VCaP (cell line): ENCODE measurements around the gene FAM237A.

Experiments
- H3K27ac ChIP-seq: fragments of 450-650 bp; 2 replicates; pipeline ENCODE4 v1.5.1; 2017
- TF ChIP-seq, protein P1 (sequence below): fragments of 450-650 bp; conservative IDR thresholded peaks from 2 replicates; pipeline ENCODE4 v1.5.1; 2017; ENCODE audit warnings: mild to moderate bottlenecking, moderate library complexity

The FAM237A gene

DNA sequence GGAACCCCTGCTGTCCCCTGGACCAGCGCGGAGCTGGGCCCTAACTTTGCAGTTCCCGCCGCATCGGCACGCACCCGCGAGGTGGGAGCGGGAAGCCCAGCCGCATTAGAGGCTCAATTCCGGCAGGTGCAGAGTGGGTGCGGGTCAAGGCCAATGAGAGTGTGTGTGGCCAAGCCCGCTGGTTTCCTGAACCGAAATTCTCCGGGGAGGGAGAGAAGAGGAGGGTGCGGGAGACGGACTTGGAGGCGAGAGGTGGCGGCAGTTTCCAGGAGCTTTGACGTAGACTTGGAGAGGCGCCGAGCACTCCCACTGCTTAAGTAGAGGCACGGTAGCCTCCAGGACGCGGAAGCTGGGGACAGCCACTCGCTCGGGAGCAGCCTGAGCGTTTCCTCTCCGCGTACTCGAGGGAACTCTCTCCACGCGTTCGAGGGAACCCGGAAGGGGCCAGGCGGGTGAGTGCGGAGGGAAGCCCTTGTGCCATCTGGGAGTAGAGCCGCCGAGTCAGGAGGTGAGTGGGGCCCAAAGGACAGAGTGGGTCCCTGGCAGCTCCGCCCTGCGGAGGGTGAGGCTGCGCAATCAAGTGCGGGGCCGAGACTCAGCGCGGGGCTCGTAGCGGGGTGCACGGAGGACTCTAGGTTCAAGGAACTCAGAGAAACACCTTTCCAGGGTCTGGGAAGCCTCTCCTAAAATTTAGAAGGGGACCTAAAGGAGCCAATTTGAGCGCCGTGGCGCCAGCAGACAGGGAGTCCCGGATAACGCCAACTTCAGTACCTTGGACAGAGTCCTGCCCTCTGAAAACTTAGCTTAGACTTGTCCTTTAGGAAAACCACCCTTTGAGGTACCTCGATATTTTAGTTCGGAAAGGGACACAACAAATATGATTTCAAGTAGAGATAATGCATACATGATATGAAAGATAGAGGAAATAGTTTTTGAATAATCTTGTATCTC lies at the start of gene FAM237A:
FAM237A (plus strand) TSS at position 413 of the 951 bp plus-strand sequence. CDS start 1,750 bp downstream, outside the sequence.
- TF ChIP-seq, protein P1, sequence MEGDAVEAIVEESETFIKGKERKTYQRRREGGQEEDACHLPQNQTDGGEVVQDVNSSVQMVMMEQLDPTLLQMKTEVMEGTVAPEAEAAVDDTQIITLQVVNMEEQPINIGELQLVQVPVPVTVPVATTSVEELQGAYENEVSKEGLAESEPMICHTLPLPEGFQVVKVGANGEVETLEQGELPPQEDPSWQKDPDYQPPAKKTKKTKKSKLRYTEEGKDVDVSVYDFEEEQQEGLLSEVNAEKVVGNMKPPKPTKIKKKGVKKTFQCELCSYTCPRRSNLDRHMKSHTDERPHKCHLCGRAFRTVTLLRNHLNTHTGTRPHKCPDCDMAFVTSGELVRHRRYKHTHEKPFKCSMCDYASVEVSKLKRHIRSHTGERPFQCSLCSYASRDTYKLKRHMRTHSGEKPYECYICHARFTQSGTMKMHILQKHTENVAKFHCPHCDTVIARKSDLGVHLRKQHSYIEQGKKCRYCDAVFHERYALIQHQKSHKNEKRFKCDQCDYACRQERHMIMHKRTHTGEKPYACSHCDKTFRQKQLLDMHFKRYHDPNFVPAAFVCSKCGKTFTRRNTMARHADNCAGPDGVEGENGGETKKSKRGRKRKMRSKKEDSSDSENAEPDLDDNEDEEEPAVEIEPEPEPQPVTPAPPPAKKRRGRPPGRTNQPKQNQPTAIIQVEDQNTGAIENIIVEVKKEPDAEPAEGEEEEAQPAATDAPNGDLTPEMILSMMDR, result no peak
- no peak within 1 kb of the TSS for H3K27ac ChIP-seq

DNA sequence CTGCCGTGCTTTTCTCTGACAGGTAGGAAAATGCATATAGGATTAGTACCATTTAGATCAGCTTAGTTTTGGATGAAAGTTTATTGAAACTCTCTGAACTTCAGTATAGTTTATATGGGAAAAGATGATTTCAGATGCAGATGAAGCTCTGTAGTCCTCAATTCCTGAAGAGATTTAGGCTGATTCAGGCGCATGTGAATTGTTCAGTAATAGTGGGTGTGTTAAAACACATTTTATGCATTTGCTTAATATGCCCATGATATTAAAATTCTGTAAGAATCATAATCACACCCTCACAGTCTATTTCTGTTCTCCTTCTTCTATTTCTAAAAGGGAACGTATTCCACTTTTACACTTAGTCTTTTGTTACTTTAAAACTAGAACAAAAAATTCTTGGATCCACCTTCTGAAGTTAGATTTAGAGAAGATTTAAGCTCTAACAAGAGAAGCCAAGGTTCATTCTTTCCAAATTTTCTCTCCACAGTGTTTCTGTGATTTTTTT lies 44.5 kb upstream of the FAM237A start:
- no peak overlapping the region for H3K27ac ChIP-seq
- TF ChIP-seq, protein P1, result no peak

DNA sequence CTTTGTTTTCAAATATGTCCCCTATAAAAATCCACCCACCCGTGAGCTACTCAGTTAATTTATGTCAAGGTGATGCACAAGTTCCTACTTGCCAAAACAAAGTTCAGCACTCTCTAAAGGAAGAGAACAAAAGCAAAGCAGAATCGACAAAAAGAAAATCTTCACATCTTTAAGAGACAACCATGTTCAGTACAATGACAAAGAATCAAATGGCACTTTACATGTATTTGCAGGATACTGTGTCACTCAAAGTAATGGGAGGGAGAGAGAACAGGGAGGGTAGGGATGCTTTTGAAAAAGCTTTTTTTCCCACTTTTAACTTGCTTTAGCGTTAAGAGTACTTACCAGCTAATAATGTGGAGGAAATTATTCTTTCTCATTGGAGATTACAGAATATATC lies 39.0 kb upstream of the FAM237A start:
- no peak overlapping the region for H3K27ac ChIP-seq
- TF ChIP-seq, protein P1, result no peak

DNA sequence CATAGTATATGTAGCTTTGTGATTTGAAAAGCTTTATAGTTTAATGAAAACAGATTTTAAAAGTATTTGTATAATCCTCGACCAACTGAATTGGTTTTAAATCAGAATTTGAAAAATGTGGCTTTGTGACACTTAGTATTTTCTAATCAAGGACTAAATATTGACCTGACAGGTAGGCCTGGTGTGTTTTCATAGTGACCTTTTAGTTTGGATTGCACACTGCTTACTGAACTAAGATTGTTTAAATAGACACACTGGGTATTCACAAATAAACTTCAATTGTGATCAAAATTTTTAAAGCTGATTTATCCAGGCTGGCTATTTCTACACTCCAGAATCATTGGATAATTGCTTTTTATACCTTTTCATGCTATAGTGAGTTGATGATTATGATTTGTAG lies 31.8 kb upstream of the FAM237A start:
- H3K27ac ChIP-seq, result no peak overlapping the region
- TF ChIP-seq, protein P1, result no peak

DNA sequence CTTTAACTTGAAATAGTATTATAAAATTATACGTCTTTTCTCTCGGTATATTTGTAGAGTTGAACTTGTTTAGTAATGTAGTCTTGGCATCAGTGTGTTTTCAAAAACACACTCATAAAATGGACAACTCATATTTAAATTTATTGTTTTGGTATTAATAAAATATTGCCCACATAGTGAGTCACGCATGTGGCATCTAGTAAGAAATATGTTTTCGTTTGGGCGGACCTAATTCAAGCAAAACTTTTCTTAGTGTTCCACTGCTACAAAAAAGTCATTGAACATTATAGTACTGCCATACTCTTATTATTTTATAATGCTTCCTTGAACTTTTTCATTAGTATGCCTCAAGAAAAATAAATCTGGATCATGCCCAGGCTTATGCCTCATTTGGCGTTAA lies 31.1 kb upstream of the FAM237A start:
- TF ChIP-seq, protein P1, result no peak
- H3K27ac ChIP-seq, result no peak overlapping the region

DNA sequence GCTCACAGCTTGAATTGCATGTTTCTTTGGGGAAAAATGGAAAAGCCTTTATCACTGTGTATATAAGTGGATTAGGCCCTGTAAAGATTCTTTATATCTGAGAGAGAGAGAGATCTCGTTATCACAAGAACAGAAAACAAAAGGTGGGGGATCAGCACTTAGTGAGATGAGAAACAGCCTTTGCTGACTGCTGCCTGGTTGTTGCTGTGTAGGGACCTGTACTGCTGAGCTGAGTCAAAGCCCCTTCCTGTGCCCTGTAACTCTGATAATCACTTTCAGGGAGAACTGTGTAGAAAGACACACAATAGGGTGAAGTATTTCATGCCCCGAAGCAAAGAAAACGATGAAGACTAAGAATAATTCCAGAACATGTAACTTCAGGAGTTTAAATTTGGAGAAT lies 30.6 kb upstream of the FAM237A start:
- no peak overlapping the region for H3K27ac ChIP-seq

DNA sequence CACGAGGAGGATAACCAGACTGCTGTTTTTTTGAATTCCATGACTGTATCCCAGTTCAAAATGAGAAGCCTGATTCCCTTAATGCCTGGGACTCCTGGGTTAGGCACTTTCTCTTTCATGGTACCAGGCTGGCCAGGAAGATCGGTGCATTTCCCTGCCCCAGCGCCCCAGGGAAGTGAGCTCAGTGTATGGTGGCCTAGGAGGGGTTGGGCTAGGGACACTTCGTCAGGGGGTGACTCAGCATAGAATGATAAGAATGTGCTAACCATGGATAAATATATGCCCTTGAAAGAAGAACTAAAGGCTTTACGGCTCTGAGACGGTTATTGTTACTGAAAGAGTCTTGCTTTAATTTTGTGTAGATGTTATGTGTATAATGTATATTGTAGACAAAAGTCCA lies 27.5 kb upstream of the FAM237A start:
- H3K27ac ChIP-seq, result no peak overlapping the region
- TF ChIP-seq, protein P1, result no peak

More for the DNA sequence above, 30.6 kb upstream of the FAM237A start:
- TF ChIP-seq, protein P1, result no peak
